PC-9 (cell line): ENCODE measurements around the gene SLC47A1.
"Not testable (repeated sequence)": the region's sequence is repeated elsewhere in the genome, so short reads cannot be mapped to it uniquely, and the experiment has no call there.

ENCODE experiments used
- EZH2 ChIP-seq: fragments of 200-600 bp; sonication (generic); IDR thresholded peaks from 2 replicates; pipeline ENCODE4 v1.8.0; 2017; ENCODE audit warnings: antibody characterized with exemption, low read depth
- TF ChIP-seq, protein P1 (sequence below): fragments of 200-600 bp; sonication (generic); conservative IDR thresholded peaks from 2 replicates; pipeline ENCODE4 v1.6.1; 2017; ENCODE audit warnings: mixed run types, antibody characterized with exemption, mild to moderate bottlenecking, moderate library complexity

DNA sequence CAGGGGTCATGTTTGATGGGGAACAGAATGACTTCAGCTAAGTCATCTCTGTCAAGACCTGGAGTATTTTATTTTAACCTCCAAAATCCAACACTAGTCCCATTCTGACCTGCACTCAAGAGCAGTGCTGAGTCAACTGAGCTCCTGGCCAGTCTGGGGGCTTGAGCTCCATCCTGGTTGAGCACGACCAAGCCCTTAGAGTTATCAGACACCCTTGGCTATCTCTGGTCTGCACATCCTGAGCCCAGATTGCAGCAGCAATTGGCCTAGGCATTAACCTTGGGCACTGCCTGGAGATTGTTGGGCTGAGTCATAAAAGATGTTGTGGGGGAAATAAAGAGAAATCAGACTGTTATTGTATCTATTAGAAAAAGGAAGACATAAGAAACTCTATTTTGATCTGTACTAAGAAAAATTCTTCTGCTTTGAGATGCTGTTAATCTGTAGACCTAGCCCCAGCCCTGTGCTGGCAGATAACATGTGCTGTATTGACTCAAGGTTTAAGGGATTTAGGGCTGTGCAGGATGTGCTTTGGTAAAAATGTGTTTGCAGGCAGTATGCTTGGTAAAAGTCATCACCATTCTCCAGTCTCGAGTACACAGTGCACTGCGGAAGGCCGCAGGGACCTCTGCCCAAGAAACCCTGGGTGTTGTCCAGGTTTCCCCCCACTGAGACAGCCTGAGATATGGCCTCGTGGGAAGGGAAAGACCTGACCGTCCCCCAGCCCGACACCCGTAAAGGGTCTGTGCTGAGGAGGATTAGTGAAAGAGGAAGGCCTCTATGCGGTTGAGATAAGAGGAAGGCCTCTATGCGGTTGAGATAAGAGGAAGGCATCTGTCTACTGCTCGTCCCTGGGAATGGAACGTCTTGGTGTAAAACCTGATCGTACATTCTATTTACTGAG lies 14.0 kb upstream of the SLC47A1 start:
- TF ChIP-seq, protein P1, sequence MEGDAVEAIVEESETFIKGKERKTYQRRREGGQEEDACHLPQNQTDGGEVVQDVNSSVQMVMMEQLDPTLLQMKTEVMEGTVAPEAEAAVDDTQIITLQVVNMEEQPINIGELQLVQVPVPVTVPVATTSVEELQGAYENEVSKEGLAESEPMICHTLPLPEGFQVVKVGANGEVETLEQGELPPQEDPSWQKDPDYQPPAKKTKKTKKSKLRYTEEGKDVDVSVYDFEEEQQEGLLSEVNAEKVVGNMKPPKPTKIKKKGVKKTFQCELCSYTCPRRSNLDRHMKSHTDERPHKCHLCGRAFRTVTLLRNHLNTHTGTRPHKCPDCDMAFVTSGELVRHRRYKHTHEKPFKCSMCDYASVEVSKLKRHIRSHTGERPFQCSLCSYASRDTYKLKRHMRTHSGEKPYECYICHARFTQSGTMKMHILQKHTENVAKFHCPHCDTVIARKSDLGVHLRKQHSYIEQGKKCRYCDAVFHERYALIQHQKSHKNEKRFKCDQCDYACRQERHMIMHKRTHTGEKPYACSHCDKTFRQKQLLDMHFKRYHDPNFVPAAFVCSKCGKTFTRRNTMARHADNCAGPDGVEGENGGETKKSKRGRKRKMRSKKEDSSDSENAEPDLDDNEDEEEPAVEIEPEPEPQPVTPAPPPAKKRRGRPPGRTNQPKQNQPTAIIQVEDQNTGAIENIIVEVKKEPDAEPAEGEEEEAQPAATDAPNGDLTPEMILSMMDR = not testable (repeated sequence)
- not testable (repeated sequence) for TF ChIP-seq EZH2
